ENCODE data around the gene KRT16.

- TF ChIP-seq CTCF (IDR thresholded peaks at IDR 0.05) (no peak), EZH2 (IDR thresholded peaks at IDR 0.05) (no peak), EZH2phosphoT487 (IDR thresholded peaks at IDR 0.05) (no peak)
These were observed 1.5 kb downstream of the KRT16 start for GRCh38 chr17:41610965-41611640.
